Fibroblast of mammary gland (primary cell): ENCODE measurements around the gene ARIH2.
A peak's percentile ranks its signal among the peaks of the same experiment; 100 is the strongest.

Experiments
- DNase-seq: peaks from one replicate; pipeline ENCODE4 v3.0.0-alpha.2; 2010; ENCODE audit warnings: low read depth
- H3K4me3 ChIP-seq: 2 replicates; pipeline ENCODE4 v1.5.1; 2011; ENCODE audit warnings: low read depth, mild to moderate bottlenecking, low read length, moderate library complexity; ENCODE audit not compliant: control insufficient read depth
- CTCF ChIP-seq: conservative IDR thresholded peaks from 2 replicates; pipeline ENCODE4 v1.5.1; 2011; ENCODE audit warnings: low read depth, low read length, inconsistent platforms; ENCODE audit not compliant: control insufficient read depth, insufficient read depth

The ARIH2 gene

GRCh38 chr3:48918388-48919214 is at the start of gene ARIH2:
Gene ARIH2, plus strand, starts transcription at chr3:48918842. Its CDS starts 8,717 bp downstream, at chr3:48927559.
- DNase-seq: peak; percentile 94
- TF ChIP-seq CTCF: peak; percentile 11
- peak within 1 kb of the TSS; percentile 84 for H3K4me3 ChIP-seq

DNA sequence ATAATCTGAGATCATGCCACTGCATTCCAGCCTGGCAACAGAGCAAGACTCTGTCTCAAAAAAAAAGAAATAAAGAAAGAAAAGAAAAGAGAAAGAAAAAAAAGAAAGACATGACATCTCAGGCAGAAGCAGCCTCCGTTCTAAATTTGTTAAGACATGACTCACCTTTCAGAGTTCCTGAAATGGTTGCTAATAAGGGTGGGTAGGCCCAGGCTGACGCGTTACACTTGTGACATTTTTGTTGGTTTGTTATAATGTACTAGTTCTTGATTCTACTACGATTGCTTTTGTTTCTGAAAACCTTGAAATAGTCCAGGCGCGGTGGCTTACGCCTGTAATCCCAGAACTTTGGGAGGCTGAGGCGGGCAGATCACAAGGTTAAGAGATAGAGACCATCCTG is 41.0 kb upstream of the ARIH2 start:
- peak; percentile 20 for DNase-seq
- TF ChIP-seq CTCF: no peak

DNA sequence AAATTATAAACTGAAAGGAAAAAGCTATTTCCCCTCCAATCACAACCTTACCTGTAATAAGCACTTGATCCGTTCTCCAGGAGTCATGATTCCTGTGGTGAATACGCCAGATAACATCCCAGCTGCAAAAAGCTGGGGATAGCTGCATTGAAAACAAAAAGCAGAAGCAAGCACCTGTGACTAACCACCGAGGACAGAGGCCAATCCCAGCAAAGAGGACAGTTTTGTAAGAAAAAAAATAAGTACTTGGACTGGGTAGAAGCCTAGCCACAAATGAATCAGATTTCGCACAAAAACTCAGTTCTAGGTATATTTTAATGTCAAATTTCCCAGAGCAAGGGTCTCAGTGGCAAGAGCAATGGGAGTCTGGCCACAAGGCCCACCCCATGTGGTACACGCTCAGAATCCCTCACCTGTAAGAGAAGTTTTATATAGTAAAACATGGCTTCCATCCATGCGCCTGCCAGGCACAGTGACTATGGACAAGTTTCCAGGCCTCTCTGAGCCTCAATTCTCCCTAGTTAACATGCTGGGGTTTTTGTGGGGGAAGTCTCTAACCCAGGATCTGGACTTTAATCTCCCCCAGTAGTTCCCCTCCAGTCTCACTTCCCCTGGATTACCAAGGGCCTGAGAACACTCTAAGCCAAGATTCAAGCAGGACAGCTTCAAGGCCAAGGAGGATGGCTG is 39.2 kb upstream of the ARIH2 start:
- H3K4me3 ChIP-seq: no peak overlapping the region
- TF ChIP-seq CTCF: no peak
- no peak for DNase-seq

More for the DNA sequence above, 41.0 kb upstream of the ARIH2 start:
- H3K4me3 ChIP-seq: no peak overlapping the region

DNA sequence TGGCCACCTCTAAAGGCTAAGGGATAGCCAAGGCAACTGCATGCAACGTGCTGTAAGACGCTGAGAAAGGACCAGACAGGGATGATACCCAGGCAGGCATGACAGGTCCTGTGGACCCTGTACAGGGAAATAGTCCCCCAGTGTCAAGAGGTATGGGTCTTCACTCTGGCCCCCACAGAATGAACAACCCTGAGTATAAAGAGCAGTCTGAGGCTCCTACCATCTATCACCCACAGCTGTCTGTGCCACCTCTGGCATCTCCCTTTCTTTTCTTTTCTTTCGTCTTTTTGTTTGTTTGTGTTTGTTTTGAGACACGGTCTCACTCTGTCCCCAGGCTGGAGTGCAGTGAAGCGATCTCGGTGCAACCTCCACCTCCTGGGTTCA is 38.7 kb upstream of the ARIH2 start:
- TF ChIP-seq CTCF: no peak
- no peak overlapping the region for H3K4me3 ChIP-seq
- no peak for DNase-seq

DNA sequence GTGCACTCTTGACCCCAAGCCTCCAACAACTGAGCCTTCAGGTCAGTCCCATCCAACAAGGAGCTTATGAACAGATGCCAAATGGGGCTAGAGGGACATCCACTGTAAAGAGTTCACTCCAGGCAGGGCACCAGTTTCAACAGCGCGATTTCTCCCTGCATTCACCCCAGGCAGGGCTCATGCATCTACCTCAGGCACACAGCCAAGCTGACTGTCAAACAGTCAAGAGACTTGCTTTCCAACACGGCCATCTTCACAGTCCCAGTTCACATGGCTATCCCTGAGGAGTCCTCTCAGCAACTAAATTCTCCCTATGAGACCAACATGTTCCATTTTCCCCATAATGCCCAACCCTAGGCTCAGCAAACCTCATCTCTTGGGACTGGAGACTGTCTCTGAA is 37.6 kb upstream of the ARIH2 start:
- no peak for TF ChIP-seq CTCF
- H3K4me3 ChIP-seq: no peak overlapping the region
- DNase-seq: no peak

DNA sequence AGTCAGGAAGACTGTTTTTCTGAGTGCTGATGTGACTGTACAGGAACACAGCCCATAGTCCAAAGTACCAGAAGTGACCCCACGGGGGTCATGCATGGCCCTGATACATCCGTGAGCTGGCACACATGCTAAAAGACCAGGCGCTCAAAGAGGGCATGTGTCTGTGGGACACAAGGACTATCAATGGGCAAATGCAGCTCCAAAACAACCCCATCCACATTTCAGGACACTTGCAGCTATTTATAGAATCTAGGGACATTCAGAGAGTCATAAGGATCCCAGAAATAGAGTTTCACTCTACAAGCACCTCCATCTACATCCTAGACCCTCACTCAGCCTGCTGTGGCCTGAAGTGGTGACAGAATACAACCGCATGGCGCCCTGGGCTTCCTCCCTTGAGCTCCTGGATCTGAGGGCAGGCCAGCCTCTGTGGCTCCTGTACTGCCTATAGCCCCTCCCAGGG is 37.0 kb upstream of the ARIH2 start:
- TF ChIP-seq CTCF: no peak
- no peak overlapping the region for H3K4me3 ChIP-seq
- no peak for DNase-seq
